ENCODE data around the gene AVEN. TPM values are rescaled to one million over a fixed set of nuclear protein-coding genes. Genes with fewer than 3 reads are reported as not detected.

The AVEN gene
- polyA plus RNA-seq, 3 donors: 2.3 to 4.8 (median 3.4) TPM

DNA sequence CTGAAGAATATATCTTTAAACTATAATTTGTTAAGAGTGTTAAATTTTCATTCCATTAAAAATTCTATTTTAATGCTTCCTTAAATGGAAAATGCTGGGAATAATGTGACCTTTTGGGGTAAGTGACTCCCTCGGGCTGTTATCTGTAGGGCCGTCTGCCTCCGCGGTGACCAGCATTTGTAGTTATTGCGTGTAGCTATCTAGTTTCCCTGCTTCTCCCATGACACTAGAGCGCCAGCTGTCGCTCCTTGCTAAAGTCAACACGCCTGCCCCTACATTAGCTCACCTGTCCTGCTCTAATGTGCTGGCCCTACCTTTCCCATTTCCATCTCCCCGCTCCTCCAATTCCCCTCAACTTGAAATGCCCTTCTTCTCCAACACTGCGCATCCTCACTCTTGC is 83.1 kb downstream of the AVEN start:
- no peak overlapping the region for H3K9ac ChIP-seq (ENCODE audit: insufficient read depth, low read length, poor library complexity, severe bottlenecking)
- no peak overlapping the region for H3K27ac ChIP-seq (ENCODE audit: low read depth in 1 of 2, low read length in 2 of 2)
- no peaks in the 10 kb centered on the region for H3K27me3 ChIP-seq (ENCODE audit: control insufficient read depth in 2 of 2, insufficient read depth in 2 of 2, low read length in 2 of 2)
- no peaks in the 10 kb centered on the region for H3K79me2 ChIP-seq (ENCODE audit: insufficient read depth, low read length)
- H3K36me3 ChIP-seq (replicated peaks in 1 of 2; ENCODE audit: control insufficient read depth in 1 of 2, insufficient read depth in 2 of 2, low read length in 2 of 2): no peaks in the 10 kb centered on the region
- no peak overlapping the region for H2AFZ ChIP-seq (ENCODE audit: insufficient read depth, low read depth, low read length, poor library complexity, severe bottlenecking)
- no peaks in the 10 kb centered on the region for H3K9me3 ChIP-seq (replicated peaks in 1 of 2; ENCODE audit: control insufficient read depth in 1 of 2, insufficient read depth in 1 of 2, low read length in 2 of 2)
- no peaks in the 10 kb centered on the region for H3K4me1 ChIP-seq (ENCODE audit: control insufficient read depth in 1 of 2, insufficient read depth in 2 of 2, low read length in 2 of 2)
- peaks cover 0 to 4% (median 3%) of the 10 kb centered on the region in 7 donors for H3K9me3 Mint-ChIP-seq
- TF ChIP-seq, protein P1, sequence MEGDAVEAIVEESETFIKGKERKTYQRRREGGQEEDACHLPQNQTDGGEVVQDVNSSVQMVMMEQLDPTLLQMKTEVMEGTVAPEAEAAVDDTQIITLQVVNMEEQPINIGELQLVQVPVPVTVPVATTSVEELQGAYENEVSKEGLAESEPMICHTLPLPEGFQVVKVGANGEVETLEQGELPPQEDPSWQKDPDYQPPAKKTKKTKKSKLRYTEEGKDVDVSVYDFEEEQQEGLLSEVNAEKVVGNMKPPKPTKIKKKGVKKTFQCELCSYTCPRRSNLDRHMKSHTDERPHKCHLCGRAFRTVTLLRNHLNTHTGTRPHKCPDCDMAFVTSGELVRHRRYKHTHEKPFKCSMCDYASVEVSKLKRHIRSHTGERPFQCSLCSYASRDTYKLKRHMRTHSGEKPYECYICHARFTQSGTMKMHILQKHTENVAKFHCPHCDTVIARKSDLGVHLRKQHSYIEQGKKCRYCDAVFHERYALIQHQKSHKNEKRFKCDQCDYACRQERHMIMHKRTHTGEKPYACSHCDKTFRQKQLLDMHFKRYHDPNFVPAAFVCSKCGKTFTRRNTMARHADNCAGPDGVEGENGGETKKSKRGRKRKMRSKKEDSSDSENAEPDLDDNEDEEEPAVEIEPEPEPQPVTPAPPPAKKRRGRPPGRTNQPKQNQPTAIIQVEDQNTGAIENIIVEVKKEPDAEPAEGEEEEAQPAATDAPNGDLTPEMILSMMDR (IDR thresholded peaks at IDR 0.05): no peak
- peak overlapping the region in 1 of 7 donors; percentile 18 for H3K27ac Mint-ChIP-seq
- no peaks in the 10 kb centered on the region for H3K36me3 Mint-ChIP-seq
- WGBS (ENCODE audit: insufficient coverage): 98% methylated on average over 7 of the region's 10 CpGs
- H3K4me1 Mint-ChIP-seq: peaks cover 2% of the 10 kb centered on the region
- no peak overlapping the region for H3K4me2 ChIP-seq (replicated peaks; ENCODE audit: extremely low read depth, low read length, poor library complexity, severe bottlenecking)
- H3K27me3 Mint-ChIP-seq (ENCODE audit: low read depth in 3 of 3): peaks cover 0 to 3% (median 0%) of the 10 kb centered on the region in 3 donors
- DNase-seq: no peak
- no peak overlapping the region for H3K4me3 Mint-ChIP-seq
- no peak overlapping the region for H3K4me3 ChIP-seq (replicated peaks in 1 of 3; ENCODE audit: low read depth in 2 of 3, low read length in 3 of 3)
- intact Hi-C loops (cut with micrococcal nuclease): no loop called here
- H4K20me1 ChIP-seq (ENCODE audit: insufficient read depth, low read length): no peaks in the 10 kb centered on the region

DNA sequence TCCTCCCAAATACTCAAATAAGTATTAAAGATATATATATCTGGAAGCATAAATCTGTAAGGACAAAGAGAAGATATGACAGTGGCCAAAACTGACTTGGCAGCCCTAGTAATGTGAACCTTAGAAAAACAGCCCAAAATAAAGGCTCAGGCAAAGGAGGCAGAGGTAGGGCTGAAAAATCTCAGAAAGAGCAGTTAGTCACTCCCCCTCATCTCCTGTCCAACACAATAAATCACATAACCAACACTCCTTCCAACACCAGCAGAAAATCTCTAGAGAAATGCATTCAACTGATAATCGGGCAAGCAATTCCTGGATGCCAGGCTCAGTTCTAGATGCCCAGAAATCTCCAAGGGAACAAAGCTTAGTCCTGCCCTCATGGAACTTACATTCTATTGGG is 92.9 kb downstream of the AVEN start:
- H3K4me1 ChIP-seq (ENCODE audit: control insufficient read depth in 1 of 2, insufficient read depth in 2 of 2, low read length in 2 of 2): no peaks in the 10 kb centered on the region
- no peak overlapping the region for H3K4me2 ChIP-seq (replicated peaks; ENCODE audit: extremely low read depth, low read length, poor library complexity, severe bottlenecking)
- H3K36me3 Mint-ChIP-seq: no peaks in the 10 kb centered on the region
- H3K9me3 ChIP-seq (replicated peaks in 1 of 2; ENCODE audit: control insufficient read depth in 1 of 2, insufficient read depth in 1 of 2, low read length in 2 of 2): peaks cover 0 to 13% of the 10 kb centered on the region in 2 donors
- intact Hi-C loops (cut with micrococcal nuclease): no loop called here
- peaks cover 0 to 11% (median 7%) of the 10 kb centered on the region in 7 donors for H3K9me3 Mint-ChIP-seq
- H3K27me3 Mint-ChIP-seq (ENCODE audit: low read depth in 3 of 3): peaks cover 0 to 1% (median 0%) of the 10 kb centered on the region in 3 donors
- H3K4me3 Mint-ChIP-seq: no peak overlapping the region
- no peak overlapping the region for H3K27ac Mint-ChIP-seq
- no peak overlapping the region for H2AFZ ChIP-seq (ENCODE audit: insufficient read depth, low read depth, low read length, poor library complexity, severe bottlenecking)
- no peak overlapping the region for H3K27ac ChIP-seq (ENCODE audit: low read depth in 1 of 2, low read length in 2 of 2)
- TF ChIP-seq, protein P1 (IDR thresholded peaks at IDR 0.05): no peak
- no peaks in the 10 kb centered on the region for H4K20me1 ChIP-seq (ENCODE audit: insufficient read depth, low read length)
- 100% methylated on average over 1 of the region's 1 CpG for WGBS (ENCODE audit: insufficient coverage)
- H3K9ac ChIP-seq (ENCODE audit: insufficient read depth, low read length, poor library complexity, severe bottlenecking): no peak overlapping the region
- H3K4me3 ChIP-seq (replicated peaks in 1 of 3; ENCODE audit: low read depth in 2 of 3, low read length in 3 of 3): no peak overlapping the region
- no peaks in the 10 kb centered on the region for H3K27me3 ChIP-seq (ENCODE audit: control insufficient read depth in 2 of 2, insufficient read depth in 2 of 2, low read length in 2 of 2)
- H3K36me3 ChIP-seq (replicated peaks in 1 of 2; ENCODE audit: control insufficient read depth in 1 of 2, insufficient read depth in 2 of 2, low read length in 2 of 2): no peaks in the 10 kb centered on the region
- DNase-seq: no peak
- no peaks in the 10 kb centered on the region for H3K79me2 ChIP-seq (ENCODE audit: insufficient read depth, low read length)
- H3K4me1 Mint-ChIP-seq: no peaks in the 10 kb centered on the region
